Right lobe of liver (tissue), 4 donors: ENCODE measurements around the gene HERPUD1.
"Not testable (repeated sequence)": the region's sequence is repeated elsewhere in the genome, so short reads cannot be mapped to it uniquely, and the experiment has no call there.

Source experiments
- POLR2A ChIP-seq: fragments of 450-650 bp; IDR thresholded peaks from one replicate; pipeline ENCODE4 v1.6.1; 2017; ENCODE audit warnings: antibody characterized with exemption, mild to moderate bottlenecking
- TF ChIP-seq, protein P1 (sequence below), 4 donors: fragments of 200-600 bp in 3 of 4; fragments of 450-650 bp in 1 of 4; IDR thresholded peaks; one replicate each; pipeline versions ENCODE4 v1.5.1 to v1.8.0; 2016 to 2022; ENCODE audit warnings: antibody characterized with exemption in 4 of 4, mild to moderate bottlenecking in 2 of 4
- donor health status: DM: no; HTN: no; CAD: no.
- donor health status: DM: no; HTN: no; CAD: no.
- donor health status: DM: no; HTN: yes; CAD: no.

DNA sequence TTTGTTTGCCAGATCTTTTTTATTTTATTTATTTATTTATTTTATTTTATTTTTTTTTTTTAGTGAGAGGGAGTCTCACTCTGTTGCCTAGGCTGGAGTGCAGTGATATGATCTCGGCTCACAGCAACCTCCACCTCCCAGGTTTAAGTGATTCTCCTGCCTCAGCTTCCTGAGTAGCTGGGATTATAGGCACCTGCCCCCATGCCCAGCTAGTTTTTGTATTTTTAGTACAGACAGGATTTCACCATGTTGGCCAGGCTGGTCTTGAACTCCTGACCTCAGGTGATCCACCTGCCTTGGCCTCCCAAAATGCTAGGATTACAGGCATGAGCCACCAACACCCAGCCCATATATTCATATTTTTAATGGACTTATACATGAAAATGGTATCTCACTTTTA, 60.5 kb downstream of the HERPUD1 start:
- not testable (repeated sequence) for TF ChIP-seq POLR2A
- TF ChIP-seq, protein P1, sequence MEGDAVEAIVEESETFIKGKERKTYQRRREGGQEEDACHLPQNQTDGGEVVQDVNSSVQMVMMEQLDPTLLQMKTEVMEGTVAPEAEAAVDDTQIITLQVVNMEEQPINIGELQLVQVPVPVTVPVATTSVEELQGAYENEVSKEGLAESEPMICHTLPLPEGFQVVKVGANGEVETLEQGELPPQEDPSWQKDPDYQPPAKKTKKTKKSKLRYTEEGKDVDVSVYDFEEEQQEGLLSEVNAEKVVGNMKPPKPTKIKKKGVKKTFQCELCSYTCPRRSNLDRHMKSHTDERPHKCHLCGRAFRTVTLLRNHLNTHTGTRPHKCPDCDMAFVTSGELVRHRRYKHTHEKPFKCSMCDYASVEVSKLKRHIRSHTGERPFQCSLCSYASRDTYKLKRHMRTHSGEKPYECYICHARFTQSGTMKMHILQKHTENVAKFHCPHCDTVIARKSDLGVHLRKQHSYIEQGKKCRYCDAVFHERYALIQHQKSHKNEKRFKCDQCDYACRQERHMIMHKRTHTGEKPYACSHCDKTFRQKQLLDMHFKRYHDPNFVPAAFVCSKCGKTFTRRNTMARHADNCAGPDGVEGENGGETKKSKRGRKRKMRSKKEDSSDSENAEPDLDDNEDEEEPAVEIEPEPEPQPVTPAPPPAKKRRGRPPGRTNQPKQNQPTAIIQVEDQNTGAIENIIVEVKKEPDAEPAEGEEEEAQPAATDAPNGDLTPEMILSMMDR (IDR thresholded peaks at IDR 0.05), result not testable (repeated sequence)
